Measurements from ENCODE around the gene IQCF2. TPM values are rescaled to one million over a fixed set of nuclear protein-coding genes. Genes with fewer than 3 reads are reported as not detected.
"Not testable (repeated sequence)": the region's sequence is repeated elsewhere in the genome, so short reads cannot be mapped to it uniquely, and the experiment has no call there.

IQCF2 gene
- total RNA-seq: not detected

GRCh38 chr3:51860703-51861665, at the start of gene IQCF2:
Gene IQCF2 (plus strand): TSS chr3:51861615. CDS start chr3:51861667, 52 bp downstream.
- no peak for DNase-seq

- DNase-seq: no peak
Measured at GRCh38 chr3:51813539-51813938, 47.9 kb upstream of the IQCF2 start.

GRCh38 chr3:51814034-51814433, 47.4 kb upstream of the IQCF2 start:
- no peak for DNase-seq

- no peak for DNase-seq
Measured at GRCh38 chr3:51815614-51816013, 45.8 kb upstream of the IQCF2 start.

GRCh38 chr3:51816723-51817122, 44.7 kb upstream of the IQCF2 start:
- DNase-seq: no peak

GRCh38 chr3:51817375-51817774, 44.0 kb upstream of the IQCF2 start:
- no peak for DNase-seq

- DNase-seq: no peak
Measured at GRCh38 chr3:51819151-51819550, 42.3 kb upstream of the IQCF2 start.

GRCh38 chr3:51819709-51820406, 41.6 kb upstream of the IQCF2 start:
- no peak for DNase-seq

- no peak for DNase-seq
Measured at GRCh38 chr3:51828297-51828696, 33.1 kb upstream of the IQCF2 start.

GRCh38 chr3:51830345-51830744, 31.1 kb upstream of the IQCF2 start:
- no peak for DNase-seq

GRCh38 chr3:51830836-51831385, 30.5 kb upstream of the IQCF2 start:
- DNase-seq: no peak

- DNase-seq: no peak
Measured at GRCh38 chr3:51836606-51837005, 24.8 kb upstream of the IQCF2 start.

GRCh38 chr3:51845129-51845528, 16.3 kb upstream of the IQCF2 start:
- no peak for DNase-seq

- DNase-seq: not testable (repeated sequence)
Measured at GRCh38 chr3:51855411-51855810, 6.0 kb upstream of the IQCF2 start.

- no peak for DNase-seq
Measured at GRCh38 chr3:51862886-51863285, 1.5 kb downstream of the IQCF2 start.

GRCh38 chr3:51868896-51869295, 7.5 kb downstream of the IQCF2 start:
- not testable (repeated sequence) for DNase-seq

- DNase-seq: no peak
Measured at GRCh38 chr3:51869304-51869703, 7.9 kb downstream of the IQCF2 start.

- no peak for DNase-seq
Measured at GRCh38 chr3:51873253-51873766, 11.9 kb downstream of the IQCF2 start.

- no peak for DNase-seq
Measured at GRCh38 chr3:51873876-51874275, 12.5 kb downstream of the IQCF2 start.

GRCh38 chr3:51874411-51874810, 13.0 kb downstream of the IQCF2 start:
- DNase-seq: no peak

- DNase-seq: no peak
Measured at GRCh38 chr3:51874889-51875288, 13.5 kb downstream of the IQCF2 start.

GRCh38 chr3:51875501-51875900, 14.1 kb downstream of the IQCF2 start, which contains the start of gene IQCF5:
Gene IQCF5 (minus strand): TSS chr3:51875601. CDS start chr3:51875531, 70 bp downstream.
- DNase-seq: no peak

- DNase-seq: no peak
Measured at GRCh38 chr3:51876186-51876585, 14.8 kb downstream of the IQCF2 start.

All from effector CD4-positive, alpha-beta T cell (primary cell).